Erythroblast (primary cell): ENCODE results near the gene ZMYM2.

Source experiments
- DNase-seq, 2 experiments: peaks; one replicate each; lab custom pipeline; 2025; lab: John Stamatoyannopoulos, UW
- GATA1 ChIP-seq: IDR thresholded peaks from 2 replicates; pipeline ENCODE4 v1.6.1; 2011; ENCODE audit warnings: low read depth, mild to moderate bottlenecking, control low read depth, low read length, moderate library complexity
- POLR2A ChIP-seq: IDR thresholded peaks from 2 replicates; pipeline ENCODE4 v1.6.1; 2011; ENCODE audit warnings: mild to moderate bottlenecking, low read length

ZMYM2 gene

GRCh38 chr13:20137875-20138274 is 179.3 kb downstream of the ZMYM2 start:
- no peak for DNase-seq
- TF ChIP-seq POLR2A (no peak), GATA1 (no peak)

- DNase-seq, result no peak
- TF ChIP-seq POLR2A, result no peak
- TF ChIP-seq GATA1, result no peak
Observed at GRCh38 chr13:20140487-20140886, 182.0 kb downstream of the ZMYM2 start.
